ENCODE measurements around the gene TNK2. TPM values are rescaled to one million over a fixed set of nuclear protein-coding genes. Genes with fewer than 3 reads are reported as not detected.

TNK2 gene
- total and polyA plus RNA-seq, 2 of the 8 experiments (the other 6 are each of a cell fraction or from before 2014, with no cell fraction given), result 10.4 to 33.9 TPM

- no peak for TF ChIP-seq CHD7 (IDR thresholded peaks at IDR 0.05; ENCODE audit: insufficient replicate concordance, low read length)
- no peak for TF ChIP-seq ASH2L (IDR thresholded peaks at IDR 0.05; ENCODE audit: low read length)
- no peak for TF ChIP-seq CTBP2 (IDR thresholded peaks at IDR 0.05; ENCODE audit: borderline replicate concordance, insufficient read depth, insufficient read length, low read length)
- no peak for TF ChIP-seq SIN3A (conservative IDR thresholded peaks at IDR 0.05 in 1 of 2, IDR thresholded peaks at IDR 0.05 in 1 of 2; ENCODE audit: low read depth in 1 of 2, low read length in 2 of 2)
- no peak for TF ChIP-seq KDM1A (IDR thresholded peaks at IDR 0.05; ENCODE audit: borderline replicate concordance, low read length)
- TF ChIP-seq SUZ12 (IDR thresholded peaks at IDR 0.05; ENCODE audit: low read length), result no peak
These were observed 31.9 kb downstream of the TNK2 start (continued) for GRCh38 chr3:195876297-195877064.
